Hepatocyte (in vitro differentiated cells): Measurements from ENCODE around the gene ARMH3. TPM values are rescaled to one million over a fixed set of nuclear protein-coding genes. Genes with fewer than 3 reads are reported as not detected.
"Not testable (repeated sequence)": the region's sequence is repeated elsewhere in the genome, so short reads cannot be mapped to it uniquely, and the experiment has no call there.

Experiments used
- DNase-seq: peaks from one replicate; pipeline ENCODE4 v3.0.0-alpha.2; 2016; ENCODE audit warnings: low spot score
- H2AFZ ChIP-seq: fragments of 200-600 bp; sonication (generic); 2 replicates; pipeline ENCODE4 v1.6.0; 2016; ENCODE audit warnings: antibody characterized with exemption, mild to moderate bottlenecking
- H3K27ac ChIP-seq: fragments of 200-600 bp; sonication (generic); 2 replicates; pipeline ENCODE4 v1.5.1; 2016; ENCODE audit warnings: mild to moderate bottlenecking
- H3K27me3 ChIP-seq: fragments of 200-600 bp; sonication (generic); 2 replicates; pipeline ENCODE4 v1.6.1; 2016
- H3K36me3 ChIP-seq: fragments of 200-600 bp; sonication (generic); replicated peaks from 2 replicates; pipeline ENCODE4 v1.5.1; 2016; ENCODE audit warnings: low read depth; ENCODE audit not compliant: insufficient read depth
- H3K4me1 ChIP-seq: fragments of 200-600 bp; sonication (generic); 2 replicates; pipeline ENCODE4 v1.5.1; 2016; ENCODE audit warnings: mild to moderate bottlenecking, moderate library complexity; ENCODE audit not compliant: insufficient read depth
- H3K4me2 ChIP-seq: fragments of 200-600 bp; sonication (generic); 2 replicates; pipeline ENCODE4 v1.6.0; 2016
- H3K4me3 ChIP-seq: fragments of 200-600 bp; sonication (generic); 2 replicates; pipeline ENCODE4 v1.5.1; 2016; ENCODE audit warnings: mild to moderate bottlenecking
- H3K79me2 ChIP-seq: fragments of 200-600 bp; sonication (generic); 2 replicates; pipeline ENCODE4 v1.6.0; 2017; ENCODE audit warnings: mild to moderate bottlenecking
- H3K9me2 ChIP-seq: fragments of 200-600 bp; sonication (generic); replicated peaks from 2 replicates; pipeline ENCODE4 v1.6.0; 2017; ENCODE audit warnings: mild to moderate bottlenecking; ENCODE audit not compliant: insufficient read depth
- H3K9me3 ChIP-seq: fragments of 200-600 bp; sonication (generic); 2 replicates; pipeline ENCODE4 v1.5.1; 2016; ENCODE audit warnings: low read depth, mild to moderate bottlenecking
- H4K20me1 ChIP-seq: fragments of 200-600 bp; sonication (generic); 2 replicates; pipeline ENCODE4 v1.6.0; 2016; ENCODE audit warnings: mild to moderate bottlenecking; ENCODE audit not compliant: insufficient read depth, poor library complexity, severe bottlenecking
- EZH2 ChIP-seq: fragments of 200-600 bp; sonication (generic); IDR thresholded peaks from 2 replicates; pipeline ENCODE4 v1.6.1; 2016; ENCODE audit warnings: antibody characterized with exemption, mild to moderate bottlenecking, borderline replicate concordance
- EZH2phosphoT487 ChIP-seq: fragments of 200-600 bp; sonication (generic); IDR thresholded peaks from one replicate; pipeline ENCODE4 v1.6.1; 2018; ENCODE audit warnings: antibody characterized with exemption, mild to moderate bottlenecking, low read depth, moderate library complexity; ENCODE audit not compliant: unreplicated experiment, severe bottlenecking
- whole genome bisulfite sequencing: methylation state at CpG from one replicate; pipeline ENCODE4 v1.1.6; 2016; ENCODE audit warnings: low lambda C conversion rate; ENCODE audit errors: missing lambda C conversion rate; 5-methylcytosine and 5-hydroxymethylcytosine counted together
- polyA plus RNA-seq: library from polyadenylated mRNA; unstranded; fragments of >200 nt; fragmentation: Nextera tagmentation; extraction: Ambion mirVana; gene quantifications from 2 replicates; pipeline ENCODE4 v1.2.1, GENCODE V29; 2016
- total RNA-seq: library from RNA; depleted of rRNA; stranded (reverse); fragments of >200 nt; gene quantifications from 2 replicates; pipeline ENCODE4 v1.2.3, GENCODE V29; 2014
- TF ChIP-seq, protein P1 (sequence below): fragments of 200-600 bp; sonication (generic); IDR thresholded peaks from 2 replicates; pipeline ENCODE4 v1.5.1; 2016; ENCODE audit warnings: antibody characterized with exemption, mild to moderate bottlenecking; ENCODE audit not compliant: poor library complexity

The ARMH3 gene
- total and polyA plus RNA-seq, 2 experiments from 2014 or later: 10.6 to 15.1 TPM

DNA sequence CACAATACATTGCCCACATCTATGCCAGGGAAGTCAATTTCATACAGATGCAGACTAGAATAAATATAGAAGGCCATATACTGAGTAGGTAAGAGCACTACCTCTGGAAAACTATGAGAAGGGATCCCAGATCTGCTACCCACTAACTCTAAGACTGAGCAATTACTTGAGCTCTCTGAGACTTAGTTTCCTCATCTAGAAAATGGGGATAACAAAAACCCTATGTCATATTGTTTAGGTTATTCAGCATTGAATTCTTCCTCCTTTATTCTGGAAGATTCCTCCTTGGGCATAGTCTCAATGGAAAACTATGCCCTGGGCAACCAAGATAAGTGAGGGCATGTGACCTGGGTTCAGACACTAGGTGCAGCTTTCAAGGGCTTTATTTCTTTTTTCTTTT lies 4.0 kb upstream of the ARMH3 start:
- Histone ChIP-seq H3K4me3 (no peak overlapping the region), H3K27ac (no peak overlapping the region), H3K27me3 (no peaks in the 10 kb centered on the region), H3K9me2 (no peaks in the 10 kb centered on the region), H2AFZ (no peak overlapping the region), H3K4me2 (no peak overlapping the region), H4K20me1 (no peaks in the 10 kb centered on the region), H3K79me2 (peaks cover 7% of the 10 kb centered on the region), H3K9me3 (no peaks in the 10 kb centered on the region), H3K4me1 (peaks cover 1% of the 10 kb centered on the region), H3K36me3 (no peaks in the 10 kb centered on the region)
- TF ChIP-seq, protein P1, sequence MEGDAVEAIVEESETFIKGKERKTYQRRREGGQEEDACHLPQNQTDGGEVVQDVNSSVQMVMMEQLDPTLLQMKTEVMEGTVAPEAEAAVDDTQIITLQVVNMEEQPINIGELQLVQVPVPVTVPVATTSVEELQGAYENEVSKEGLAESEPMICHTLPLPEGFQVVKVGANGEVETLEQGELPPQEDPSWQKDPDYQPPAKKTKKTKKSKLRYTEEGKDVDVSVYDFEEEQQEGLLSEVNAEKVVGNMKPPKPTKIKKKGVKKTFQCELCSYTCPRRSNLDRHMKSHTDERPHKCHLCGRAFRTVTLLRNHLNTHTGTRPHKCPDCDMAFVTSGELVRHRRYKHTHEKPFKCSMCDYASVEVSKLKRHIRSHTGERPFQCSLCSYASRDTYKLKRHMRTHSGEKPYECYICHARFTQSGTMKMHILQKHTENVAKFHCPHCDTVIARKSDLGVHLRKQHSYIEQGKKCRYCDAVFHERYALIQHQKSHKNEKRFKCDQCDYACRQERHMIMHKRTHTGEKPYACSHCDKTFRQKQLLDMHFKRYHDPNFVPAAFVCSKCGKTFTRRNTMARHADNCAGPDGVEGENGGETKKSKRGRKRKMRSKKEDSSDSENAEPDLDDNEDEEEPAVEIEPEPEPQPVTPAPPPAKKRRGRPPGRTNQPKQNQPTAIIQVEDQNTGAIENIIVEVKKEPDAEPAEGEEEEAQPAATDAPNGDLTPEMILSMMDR: no peak
- no peak for TF ChIP-seq EZH2phosphoT487
- TF ChIP-seq EZH2: no peak
- no peak for DNase-seq

DNA sequence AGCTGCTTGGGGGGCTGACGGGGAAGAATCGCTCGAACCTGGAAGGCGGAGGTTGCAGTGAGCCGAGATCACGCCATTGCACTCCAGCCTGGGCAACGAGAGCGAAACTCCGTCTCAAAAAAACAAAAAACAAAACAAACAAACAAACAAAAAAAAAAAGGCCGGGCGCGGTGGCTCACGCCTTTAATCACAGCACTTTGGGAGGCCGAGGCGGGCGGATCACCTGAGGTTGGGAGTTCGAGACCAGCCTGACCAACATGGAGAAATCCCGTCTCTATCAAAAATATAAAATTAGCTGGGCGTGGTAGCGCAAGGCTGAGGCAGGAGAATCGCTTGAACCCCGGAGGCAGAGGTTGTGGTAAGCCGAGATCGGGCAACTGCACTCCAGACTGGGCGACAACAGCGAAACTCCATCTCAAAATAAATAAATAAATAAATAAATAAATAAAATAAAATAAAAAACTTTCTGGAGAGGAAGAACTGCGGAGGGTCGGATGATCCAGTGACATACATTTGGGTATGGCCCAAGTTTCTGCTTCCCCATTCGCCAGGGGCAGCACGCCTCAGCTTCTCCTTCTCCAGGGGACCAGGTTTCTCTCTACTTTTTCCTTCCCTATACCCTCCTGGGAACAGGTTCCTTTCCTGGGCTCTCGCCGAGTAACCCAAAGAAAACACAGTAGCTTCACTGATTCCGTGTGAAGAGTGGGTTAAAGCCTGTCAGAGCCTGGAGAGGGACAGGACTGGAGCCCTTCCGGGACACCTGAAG lies 909 bp downstream of the ARMH3 start:
- H3K27me3 ChIP-seq, H3K9me2 ChIP-seq, DNase-seq, H3K9me3 ChIP-seq, H3K36me3 ChIP-seq: not testable (repeated sequence)
- Histone ChIP-seq H3K79me2 (peaks cover 57% of the 10 kb centered on the region), H4K20me1 (peaks cover 24% of the 10 kb centered on the region), H2AFZ (peak overlapping the region; percentile 91), H3K4me3 (peak overlapping the region; percentile 56), H3K4me1 (peaks cover 12% of the 10 kb centered on the region), H3K27ac (peak overlapping the region; percentile 92), H3K4me2 (peak overlapping the region; percentile 96)
- 72% methylated on average over 30 of the region's 34 CpGs for WGBS

DNA sequence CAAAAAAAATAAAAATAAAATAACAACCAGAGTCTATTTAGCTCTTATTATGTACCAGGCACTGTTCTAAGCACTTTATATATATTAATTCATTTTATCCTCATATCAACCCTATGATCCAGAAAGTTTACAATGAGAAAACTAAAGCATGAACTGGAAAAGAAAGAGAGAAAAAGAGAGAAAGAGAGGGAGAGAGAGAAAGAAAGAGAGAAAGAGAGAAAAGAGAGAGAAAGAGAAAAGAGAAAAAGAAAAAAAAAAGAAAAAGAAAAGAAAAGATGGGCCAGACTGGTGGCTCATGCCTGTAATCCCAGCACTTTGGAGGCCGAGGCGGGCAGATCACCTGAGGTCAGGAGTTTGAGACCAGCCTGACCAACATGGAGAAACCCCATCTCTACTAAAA lies 9.9 kb downstream of the ARMH3 start:
- Histone ChIP-seq H3K4me2 (no peak overlapping the region), H4K20me1 (peaks cover 40% of the 10 kb centered on the region), H3K36me3 (no peaks in the 10 kb centered on the region), H3K27ac (no peak overlapping the region), H3K27me3 (no peaks in the 10 kb centered on the region), H3K9me3 (no peaks in the 10 kb centered on the region), H2AFZ (no peak overlapping the region), H3K79me2 (peaks cover 96% of the 10 kb centered on the region), H3K9me2 (no peaks in the 10 kb centered on the region), H3K4me3 (no peak overlapping the region), H3K4me1 (peaks cover 6% of the 10 kb centered on the region)
- TF ChIP-seq EZH2phosphoT487: no peak
- TF ChIP-seq EZH2: no peak
- TF ChIP-seq, protein P1: no peak
- DNase-seq: no peak
- WGBS: 100% methylated on average over 2 of the region's 2 CpGs

DNA sequence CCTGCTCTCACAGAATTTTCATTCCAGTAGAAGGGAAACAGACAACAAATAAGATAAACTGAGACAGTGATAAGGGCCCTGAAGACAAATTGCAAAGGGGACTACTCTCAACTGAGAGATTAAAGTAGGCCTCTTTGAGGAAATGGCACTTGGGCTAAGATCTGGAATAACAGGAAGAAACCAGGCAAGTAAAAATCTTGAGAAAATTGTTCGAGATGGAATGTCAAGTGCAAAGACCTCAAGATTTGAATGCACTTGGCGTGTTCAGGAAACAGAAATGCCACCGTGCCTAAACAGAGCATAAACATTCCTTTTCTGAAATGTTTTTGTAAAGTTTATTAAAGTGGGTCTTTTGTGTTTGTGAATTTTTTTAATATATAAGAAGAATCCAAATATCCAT lies 10.7 kb downstream of the ARMH3 start:
- Histone ChIP-seq H3K79me2 (peaks cover 96% of the 10 kb centered on the region), H3K27me3 (no peaks in the 10 kb centered on the region), H3K9me2 (no peaks in the 10 kb centered on the region), H3K36me3 (no peaks in the 10 kb centered on the region), H3K4me1 (peaks cover 6% of the 10 kb centered on the region), H2AFZ (no peak overlapping the region), H3K4me3 (no peak overlapping the region), H4K20me1 (peaks cover 45% of the 10 kb centered on the region), H3K4me2 (peak overlapping the region; percentile 50), H3K27ac (no peak overlapping the region), H3K9me3 (no peaks in the 10 kb centered on the region)
- TF ChIP-seq, protein P1: no peak
- TF ChIP-seq EZH2 (no peak), EZH2phosphoT487 (no peak)
- DNase-seq: no peak
- 74% methylated on average over 3 of the region's 3 CpGs for WGBS
